GM18507 (cell line): ENCODE measurements around the gene RASSF9.

Experiments used
- DNase-seq: peaks from one replicate; pipeline ENCODE4 v3.0.0; 2011; ENCODE audit warnings: low read depth; ENCODE audit not compliant: insufficient read length; ENCODE audit errors: extremely low spot score
- FAIRE-seq: peaks from 2 replicates; lab custom pipeline; 2011; peaks lifted over from hg19 to GRCh38; lab: Jason Lieb, UNC

Gene RASSF9

DNA sequence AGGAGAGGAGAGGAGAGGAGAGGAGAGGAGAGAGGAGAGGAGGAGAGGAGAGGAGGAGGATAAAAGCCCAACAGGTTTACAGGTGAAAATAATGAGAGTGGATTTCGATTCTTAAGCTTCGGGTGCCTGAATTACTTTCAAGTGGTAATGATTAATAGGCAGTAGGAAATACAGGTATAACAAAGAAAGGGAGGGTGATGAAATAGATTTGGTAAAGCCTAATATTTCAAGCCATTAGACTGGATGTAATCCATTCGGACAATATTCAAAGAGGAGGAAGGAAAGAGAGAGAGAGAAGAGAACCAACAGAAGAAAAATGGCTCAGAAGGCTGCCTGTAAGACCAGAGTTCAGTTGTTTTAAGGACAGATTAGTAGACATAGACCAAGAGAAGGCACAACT, 76.6 kb downstream of the RASSF9 start:
- DNase-seq: no peak
- FAIRE-seq: no peak

DNA sequence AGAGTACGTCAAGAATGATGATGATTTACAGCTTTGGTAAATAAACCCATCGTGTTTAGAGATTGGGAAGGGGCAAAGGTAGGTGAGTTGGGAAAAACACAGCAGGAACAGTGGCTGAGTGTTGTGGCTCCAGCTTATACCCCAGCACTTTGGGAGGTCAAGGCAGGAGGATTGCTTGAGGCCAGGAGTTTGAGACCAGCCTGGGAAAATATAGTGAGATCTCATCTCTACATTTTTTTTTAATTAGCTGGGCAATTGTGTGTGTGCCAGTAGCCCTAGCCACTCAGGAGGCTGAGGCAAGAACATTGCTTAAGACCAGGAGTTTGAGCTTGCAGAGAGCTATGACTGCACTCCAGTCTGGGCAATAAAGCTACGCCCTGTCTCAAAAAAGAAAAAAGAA, 77.1 kb downstream of the RASSF9 start:
- FAIRE-seq: no peak
- no peak for DNase-seq

DNA sequence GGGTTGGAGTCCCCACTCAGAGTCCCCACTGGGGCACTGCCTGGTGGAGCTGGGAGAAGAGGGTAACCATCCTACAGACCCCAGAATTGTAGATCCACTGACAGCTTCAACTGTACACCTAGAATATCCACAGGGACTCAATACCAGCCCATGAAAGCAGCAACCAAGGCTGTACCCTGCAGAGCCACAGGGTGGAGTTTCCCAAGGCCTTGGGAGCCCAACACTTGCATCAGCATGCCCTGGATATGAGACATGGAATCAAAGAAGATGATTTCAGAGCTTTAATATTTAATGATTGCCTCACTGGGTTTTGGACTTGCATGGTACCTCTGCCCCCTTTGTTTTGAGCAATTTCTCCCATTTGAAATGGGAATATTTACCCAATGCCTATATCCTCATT, 80.4 kb downstream of the RASSF9 start:
- no peak for DNase-seq
- no peak for FAIRE-seq
